SIG-M5 (cell line): ENCODE data around the gene ESPNL.

ENCODE experiments used
- DNase-seq: peaks from one replicate; lab custom pipeline; 2025; lab: John Stamatoyannopoulos, UW

Gene ESPNL

GRCh38 chr2:238171575-238172187, 71.5 kb downstream of the ESPNL start:
- DNase-seq = no peak

GRCh38 chr2:238172439-238172838, 72.3 kb downstream of the ESPNL start:
- DNase-seq = no peak

GRCh38 chr2:238173692-238174091, 73.6 kb downstream of the ESPNL start:
- no peak for DNase-seq

DNA sequence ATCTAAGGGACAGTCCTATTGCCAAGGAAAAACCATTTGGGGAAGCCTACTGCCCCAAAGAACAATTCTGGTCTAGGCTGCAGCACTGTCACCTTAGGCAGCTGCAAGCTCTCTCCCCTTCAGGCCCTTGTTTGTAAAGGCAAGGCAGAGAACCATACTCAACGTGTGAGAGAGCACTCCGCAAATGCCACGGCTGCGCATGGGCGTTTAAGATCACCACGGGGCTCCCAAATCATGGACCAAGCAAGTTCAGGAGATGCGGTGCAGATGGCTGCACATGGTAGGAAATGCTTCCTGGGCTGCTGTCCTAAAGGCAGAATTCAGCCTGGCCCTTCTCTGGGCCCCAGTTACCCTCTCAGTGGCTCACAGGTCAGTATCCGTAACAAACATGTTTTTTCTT, 74.2 kb downstream of the ESPNL start:
- DNase-seq = no peak

GRCh38 chr2:238174701-238175100, 74.6 kb downstream of the ESPNL start:
- no peak for DNase-seq

DNA sequence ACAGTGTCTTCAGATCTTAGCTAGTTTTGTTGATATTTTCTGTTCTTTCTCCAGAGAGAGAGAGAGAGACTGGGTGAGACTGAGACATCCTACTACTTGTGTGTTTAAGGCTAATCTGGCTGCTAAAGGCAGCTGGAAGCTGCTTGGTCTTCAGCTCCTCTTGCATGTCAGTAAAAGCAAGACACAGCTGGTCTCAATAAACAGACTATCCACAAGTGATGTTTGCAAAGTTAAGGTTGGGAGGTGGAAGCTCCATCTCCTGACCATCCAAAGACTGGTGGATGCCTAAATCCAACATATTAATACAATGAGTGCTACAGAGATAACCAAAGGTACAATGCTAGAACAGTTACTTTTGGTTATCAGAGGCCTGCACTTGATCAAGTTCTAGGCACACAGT, 76.5 kb downstream of the ESPNL start:
- no peak for DNase-seq

- DNase-seq = no peak
Measured at GRCh38 chr2:238180554-238180953, 80.4 kb downstream of the ESPNL start.

DNA sequence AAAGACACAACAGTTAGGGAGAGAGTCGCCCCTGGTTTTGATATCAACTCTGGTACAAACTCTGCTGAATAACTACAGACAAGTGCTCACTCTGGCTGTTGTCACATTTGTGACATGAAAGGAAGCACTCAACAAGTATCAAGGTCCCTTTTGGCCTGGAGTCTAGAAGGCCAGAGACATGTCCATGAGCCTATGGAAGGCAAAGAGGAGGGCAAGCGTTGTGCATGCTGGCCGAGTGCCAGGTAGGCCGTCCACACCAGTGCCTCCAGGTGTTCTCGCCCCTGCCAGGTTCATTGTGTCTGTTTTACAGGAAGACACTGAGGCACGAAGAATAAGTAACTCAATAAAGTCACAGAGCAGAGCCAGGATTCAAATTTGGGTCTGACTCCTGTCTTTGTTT, 82.2 kb downstream of the ESPNL start:
- no peak for DNase-seq
